COLO668 (cell line): Measurements from ENCODE around the gene LDLRAD4.
"Not testable (repeated sequence)": the region's sequence is repeated elsewhere in the genome, so short reads cannot be mapped to it uniquely, and the experiment has no call there.

Experiments used
- DNase-seq: peaks from one replicate; lab custom pipeline; 2025; ENCODE audit not compliant: unreplicated experiment; lab: John Stamatoyannopoulos, UW

Gene LDLRAD4

GRCh38 chr18:13477147-13477683, 258.7 kb downstream of the LDLRAD4 start:
- DNase-seq = no peak

- DNase-seq = no peak
Observed at GRCh38 chr18:13480571-13481255, 262.2 kb downstream of the LDLRAD4 start.

- no peak for DNase-seq
Observed at GRCh38 chr18:13481331-13481730, 262.8 kb downstream of the LDLRAD4 start.

GRCh38 chr18:13481820-13482617, 263.5 kb downstream of the LDLRAD4 start:
- DNase-seq = no peak

GRCh38 chr18:13482618-13482945, 264.0 kb downstream of the LDLRAD4 start:
- no peak for DNase-seq

GRCh38 chr18:13483316-13484270, 265.0 kb downstream of the LDLRAD4 start:
- no peak for DNase-seq

- DNase-seq = no peak
Observed at GRCh38 chr18:13485182-13485581, 266.6 kb downstream of the LDLRAD4 start.

- no peak for DNase-seq
Observed at GRCh38 chr18:13485604-13486003, 267.0 kb downstream of the LDLRAD4 start.

- DNase-seq = no peak
Observed at GRCh38 chr18:13486284-13486683, 267.7 kb downstream of the LDLRAD4 start.

GRCh38 chr18:13486686-13487085, 268.1 kb downstream of the LDLRAD4 start:
- DNase-seq = no peak

- DNase-seq = no peak
Observed at GRCh38 chr18:13487237-13487636, 268.7 kb downstream of the LDLRAD4 start.

GRCh38 chr18:13488281-13488929, 269.8 kb downstream of the LDLRAD4 start:
- no peak for DNase-seq

GRCh38 chr18:13489303-13489702, 270.7 kb downstream of the LDLRAD4 start:
- not testable (repeated sequence) for DNase-seq

GRCh38 chr18:13491138-13491537, 272.6 kb downstream of the LDLRAD4 start:
- DNase-seq = peak; percentile 33

GRCh38 chr18:13492314-13492713, 273.8 kb downstream of the LDLRAD4 start:
- DNase-seq = no peak

- no peak for DNase-seq
Observed at GRCh38 chr18:13493079-13493478, 274.5 kb downstream of the LDLRAD4 start.

- DNase-seq = no peak
Observed at GRCh38 chr18:13493725-13494124, 275.2 kb downstream of the LDLRAD4 start.

GRCh38 chr18:13494871-13495445, 276.4 kb downstream of the LDLRAD4 start:
- DNase-seq = no peak

GRCh38 chr18:13495961-13496360, 277.4 kb downstream of the LDLRAD4 start:
- no peak for DNase-seq

- DNase-seq = no peak
Observed at GRCh38 chr18:13496691-13497281, 278.2 kb downstream of the LDLRAD4 start.
